NCI-H69 (cell line): ENCODE data around the gene GSTK1.
"Not testable (repeated sequence)": the region's sequence is repeated elsewhere in the genome, so short reads cannot be mapped to it uniquely, and the experiment has no call there.

Experiments
- DNase-seq: peaks from one replicate; lab custom pipeline; 2025; lab: John Stamatoyannopoulos, UW

GSTK1 gene

GRCh38 chr7:143272871-143273270, 9.6 kb downstream of the GSTK1 start:
- DNase-seq = no peak

- peak; percentile 17 for DNase-seq
These were observed 16.2 kb downstream of the GSTK1 start for GRCh38 chr7:143279186-143280098.

GRCh38 chr7:143280160-143280559, 16.9 kb downstream of the GSTK1 start:
- no peak for DNase-seq

GRCh38 chr7:143280566-143280965, 17.3 kb downstream of the GSTK1 start:
- DNase-seq = no peak

GRCh38 chr7:143281529-143281928, 18.3 kb downstream of the GSTK1 start:
- DNase-seq = no peak

GRCh38 chr7:143282124-143282523, 18.9 kb downstream of the GSTK1 start:
- no peak for DNase-seq

GRCh38 chr7:143283381-143283780, 20.1 kb downstream of the GSTK1 start:
- no peak for DNase-seq

GRCh38 chr7:143284591-143285469, 21.6 kb downstream of the GSTK1 start, which contains the start of gene TMEM139:
TSS of gene TMEM139 (plus strand) at chr7:143284958. CDS start at chr7:143285958, 1,000 bp downstream.
- DNase-seq = peak; percentile 90

- no peak for DNase-seq
These were observed 22.2 kb downstream of the GSTK1 start for GRCh38 chr7:143285470-143285778.

- no peak for DNase-seq
These were observed 22.7 kb downstream of the GSTK1 start for GRCh38 chr7:143285806-143286521.

- no peak for DNase-seq
These were observed 23.3 kb downstream of the GSTK1 start for GRCh38 chr7:143286522-143286890.

- no peak for DNase-seq
These were observed 24.2 kb downstream of the GSTK1 start for GRCh38 chr7:143287339-143287934.

- DNase-seq = peak; percentile 98
These were observed 24.9 kb downstream of the GSTK1 start, which contains the start of gene CASP2 for GRCh38 chr7:143287935-143288826. TSS of gene CASP2 (plus strand) at chr7:143288351. CDS start at chr7:143288456, 105 bp downstream.

- peak; percentile 43 for DNase-seq
These were observed 25.6 kb downstream of the GSTK1 start for GRCh38 chr7:143288836-143289235.

- peak; percentile 27 for DNase-seq
These were observed 26.2 kb downstream of the GSTK1 start for GRCh38 chr7:143289421-143289820.

GRCh38 chr7:143289888-143290287, 26.6 kb downstream of the GSTK1 start:
- DNase-seq = not testable (repeated sequence)

- no peak for DNase-seq
These were observed 27.1 kb downstream of the GSTK1 start for GRCh38 chr7:143290293-143290692.

GRCh38 chr7:143292876-143293275, 29.6 kb downstream of the GSTK1 start:
- DNase-seq = no peak

GRCh38 chr7:143295870-143296269, 32.6 kb downstream of the GSTK1 start:
- no peak for DNase-seq

- no peak for DNase-seq
These were observed 33.4 kb downstream of the GSTK1 start for GRCh38 chr7:143296686-143297085.

- no peak for DNase-seq
These were observed 36.1 kb downstream of the GSTK1 start for GRCh38 chr7:143299346-143299745.
